Erythroblast (primary cell): ENCODE data around the gene LRRC8A.

Source experiments
- GATA1 ChIP-seq: IDR thresholded peaks from 2 replicates; pipeline ENCODE4 v1.6.1; 2011; ENCODE audit warnings: low read depth, mild to moderate bottlenecking, control low read depth, low read length, moderate library complexity
- POLR2A ChIP-seq: IDR thresholded peaks from 2 replicates; pipeline ENCODE4 v1.6.1; 2011; ENCODE audit warnings: mild to moderate bottlenecking, low read length

GRCh38 chr9:128885798-128886197, 3.9 kb downstream of the LRRC8A start:
- TF ChIP-seq POLR2A (no peak), GATA1 (no peak)
